Activated CD8-positive, alpha-beta memory T cell treated with anti-CD3 and anti-CD28 coated beads, Interleukin-2, amount 10 ng/mL, durations not matched to agents 7 days and 5 days (primary cell): ENCODE measurements around the gene MCMBP. TPM values are rescaled to one million over a fixed set of nuclear protein-coding genes. Genes with fewer than 3 reads are reported as not detected.
"Not testable (repeated sequence)": the region's sequence is repeated elsewhere in the genome, so short reads cannot be mapped to it uniquely, and the experiment has no call there.

Experiments used
- ATAC-seq: fragments of 150-1000 bp; cut with Tn5 transposase; one replicate; pipeline ENCODE4 v1.10.0; 2021; ENCODE audit warnings: moderate library complexity
- CTCF ChIA-PET: fragments of 350-600 bp; sonication (Branson Sonifier 250); formaldehyde crosslinking; loops from one replicate; lab custom pipeline; 2021; ENCODE audit warnings: antibody characterized with exemption; lab: Charles Lee
- DNase-seq: peaks from one replicate; pipeline ENCODE4 v3.0.0-alpha.2; 2020
- H3K27ac Mint-ChIP-seq: one replicate; pipeline ENCODE4 v1.8.0; 2021; ENCODE audit warnings: mild to moderate bottlenecking, mixed read lengths
- H3K27me3 Mint-ChIP-seq: one replicate; pipeline ENCODE4 v1.8.0; 2021; ENCODE audit warnings: mixed read lengths
- H3K36me3 Mint-ChIP-seq: one replicate; pipeline ENCODE4 v1.8.0; 2021; ENCODE audit warnings: mild to moderate bottlenecking, mixed read lengths
- H3K4me1 Mint-ChIP-seq: one replicate; pipeline ENCODE4 v1.8.0; 2021; ENCODE audit warnings: mixed read lengths
- H3K4me3 Mint-ChIP-seq: one replicate; pipeline ENCODE4 v1.8.0; 2021; ENCODE audit warnings: mild to moderate bottlenecking, moderate library complexity, mixed read lengths
- H3K9me3 Mint-ChIP-seq: one replicate; pipeline ENCODE4 v1.8.0; 2022; ENCODE audit warnings: low read depth, mixed read lengths
- total RNA-seq, 2 experiments: library from RNA; stranded (reverse); gene quantifications; one replicate each; pipeline ENCODE4 v1.2.3, GENCODE V29; 2021

Gene MCMBP
- total RNA-seq, 2 experiments from 2014 or later: 91.4 to 118 TPM

DNA sequence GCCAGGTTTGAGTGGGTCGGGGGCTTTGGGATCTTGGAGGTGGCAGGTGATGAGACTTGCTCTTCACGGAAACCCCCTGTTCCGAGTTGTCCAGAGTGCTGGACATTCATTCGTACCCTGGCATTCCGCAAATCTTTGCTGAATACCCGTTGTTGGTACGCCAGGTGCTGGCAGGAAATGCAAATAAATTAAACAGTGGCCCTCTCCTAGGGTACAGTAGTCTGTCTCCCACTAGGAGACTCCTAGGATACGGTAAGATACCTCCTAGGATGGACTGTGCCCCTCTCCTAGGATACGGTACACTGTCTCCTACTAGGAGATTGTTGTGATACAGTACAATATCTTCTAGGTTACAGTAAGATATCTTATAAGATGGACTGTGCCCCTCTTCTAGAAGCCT is 20.4 kb upstream of the MCMBP start:
- peak overlapping the region; percentile 95 for H3K27ac Mint-ChIP-seq
- peaks cover 17% of the 10 kb centered on the region for H3K36me3 Mint-ChIP-seq
- CTCF ChIA-PET: interaction anchor here (1.0 to 2.7 kb wide), 2 partner anchors 12 to 21 kb away, joined by 3 to 18 read pairs; partner anchors contain the start of gene MCMBP
- H3K4me1 Mint-ChIP-seq: peaks cover 37% of the 10 kb centered on the region
- no peaks in the 10 kb centered on the region for H3K9me3 Mint-ChIP-seq
- H3K4me3 Mint-ChIP-seq: peak overlapping the region; percentile 97
- peaks cover 5% of the 10 kb centered on the region for H3K27me3 Mint-ChIP-seq
- ATAC-seq (peak; percentile 2), DNase-seq (no peak)

DNA sequence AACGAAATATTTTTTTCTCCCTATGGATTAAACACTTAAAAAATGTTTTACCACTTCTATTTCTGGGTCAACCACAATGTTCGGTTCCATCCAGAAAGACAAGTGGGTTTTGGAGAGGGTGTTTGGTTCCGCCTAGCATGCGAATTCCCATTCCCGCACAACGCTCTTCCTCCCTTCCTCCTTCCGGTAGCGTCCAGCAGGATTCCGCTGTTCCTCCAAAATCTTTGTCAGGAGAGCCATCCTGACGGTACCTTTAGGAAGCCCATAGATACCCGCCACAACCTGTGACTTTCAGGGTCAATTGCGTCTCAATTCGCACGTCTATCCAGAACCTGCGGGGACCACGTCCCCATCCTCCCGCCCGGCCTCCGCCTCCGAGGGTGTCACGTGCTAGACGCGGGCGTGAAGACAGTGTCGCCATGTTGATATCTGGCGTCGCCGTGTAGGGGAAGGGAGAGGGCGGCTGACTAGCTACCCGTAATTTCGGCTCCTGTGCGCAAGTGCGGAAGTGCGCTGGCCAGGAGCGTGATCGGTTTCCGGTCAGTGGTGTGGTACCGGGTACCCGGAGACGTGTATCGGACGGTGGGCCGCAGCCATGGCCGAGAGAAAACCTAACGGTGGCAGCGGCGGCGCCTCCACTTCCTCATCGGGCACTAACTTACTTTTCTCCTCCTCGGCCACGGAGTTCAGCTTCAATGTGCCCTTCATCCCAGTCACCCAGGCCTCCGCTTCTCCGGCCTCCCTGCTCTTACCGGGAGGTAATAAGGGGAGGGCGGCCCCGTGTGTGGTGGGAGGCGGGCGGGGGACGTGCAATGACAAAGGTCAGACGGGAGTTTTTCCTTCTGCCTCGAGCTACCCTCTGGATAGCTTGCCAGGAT is 19.8 kb upstream of the MCMBP start, which contains the start of gene SEC23IP:
TSS of gene SEC23IP (plus strand) at position 543 of the 878 bp plus-strand sequence. CDS start at position 596, 53 bp downstream.
- CTCF ChIA-PET: interaction anchor here (1.0 to 2.7 kb wide), 3 partner anchors 13 to 33 kb away, joined by 3 to 18 read pairs (median 3); partner anchors contain the start of gene MCMBP
- peaks cover 16% of the 10 kb centered on the region for H3K36me3 Mint-ChIP-seq

DNA sequence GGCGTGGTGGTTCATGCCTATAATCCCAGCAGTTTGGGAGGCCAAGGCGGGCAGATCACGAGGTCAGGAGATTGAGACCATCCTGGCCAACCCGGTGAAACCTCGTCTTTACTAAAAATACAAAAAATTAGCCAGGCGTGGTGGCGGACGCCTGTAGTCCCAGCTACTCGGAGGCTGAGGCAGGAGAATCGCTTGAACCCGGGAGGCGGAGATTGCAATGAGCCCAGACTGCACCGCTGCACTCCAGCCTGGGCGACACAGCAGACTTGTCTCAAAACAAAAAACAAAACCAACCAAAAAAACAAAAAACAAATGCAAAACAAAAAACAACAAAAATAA is 19.2 kb upstream of the MCMBP start:
- Mint-ChIP-seq H3K27ac (peak overlapping the region; percentile 95), H3K4me1 (peaks cover 31% of the 10 kb centered on the region), H3K4me3 (peak overlapping the region; percentile 97), H3K36me3 (peaks cover 14% of the 10 kb centered on the region)
- CTCF ChIA-PET: interaction anchor here (1.1 to 2.7 kb wide), 2 partner anchors 19 to 32 kb away, joined by 3 to 18 read pairs; partner anchors contain the start of gene MCMBP
- not testable (repeated sequence) for H3K9me3 Mint-ChIP-seq, DNase-seq, H3K27me3 Mint-ChIP-seq, ATAC-seq

More for the DNA sequence above, 19.8 kb upstream of the MCMBP start, which contains the start of gene SEC23IP:
- no peaks in the 10 kb centered on the region for H3K9me3 Mint-ChIP-seq
- peak; percentile 97 for DNase-seq
- peak within 1 kb of the TSS; percentile 97 for H3K4me3 Mint-ChIP-seq
- peak; percentile 99 for ATAC-seq
- H3K27me3 Mint-ChIP-seq: peaks cover 5% of the 10 kb centered on the region
- H3K4me1 Mint-ChIP-seq: peaks cover 36% of the 10 kb centered on the region
- H3K27ac Mint-ChIP-seq: peak within 1 kb of the TSS; percentile 95

DNA sequence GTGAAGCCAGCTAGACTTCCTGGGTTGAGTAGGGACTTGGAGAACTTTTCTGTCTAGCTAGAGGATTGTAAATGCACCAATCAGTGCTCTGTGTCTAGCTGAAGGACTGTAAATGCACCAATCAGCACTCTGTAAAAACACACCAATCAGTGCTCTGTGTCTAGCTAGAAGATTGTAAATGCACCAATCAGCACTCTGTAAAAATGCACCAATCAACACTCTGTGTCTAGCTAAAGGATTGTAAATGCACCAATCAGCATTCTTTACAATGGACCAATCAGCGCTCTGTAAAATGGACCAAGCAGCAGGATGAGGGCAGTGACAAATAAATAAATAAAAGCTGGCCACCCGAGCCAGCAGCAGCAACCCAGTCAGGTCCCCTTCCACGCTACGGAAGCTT is 17.7 kb upstream of the MCMBP start:
- Mint-ChIP-seq H3K36me3 (peaks cover 13% of the 10 kb centered on the region), H3K4me1 (peaks cover 21% of the 10 kb centered on the region)
- H3K27me3 Mint-ChIP-seq, DNase-seq, H3K27ac Mint-ChIP-seq, H3K4me3 Mint-ChIP-seq, ATAC-seq, H3K9me3 Mint-ChIP-seq: not testable (repeated sequence)
- CTCF ChIA-PET: interaction anchor here (0.8 kb wide), 1 partner anchor 17 kb away, joined by 3 read pairs; the partner anchor contains the start of gene MCMBP

DNA sequence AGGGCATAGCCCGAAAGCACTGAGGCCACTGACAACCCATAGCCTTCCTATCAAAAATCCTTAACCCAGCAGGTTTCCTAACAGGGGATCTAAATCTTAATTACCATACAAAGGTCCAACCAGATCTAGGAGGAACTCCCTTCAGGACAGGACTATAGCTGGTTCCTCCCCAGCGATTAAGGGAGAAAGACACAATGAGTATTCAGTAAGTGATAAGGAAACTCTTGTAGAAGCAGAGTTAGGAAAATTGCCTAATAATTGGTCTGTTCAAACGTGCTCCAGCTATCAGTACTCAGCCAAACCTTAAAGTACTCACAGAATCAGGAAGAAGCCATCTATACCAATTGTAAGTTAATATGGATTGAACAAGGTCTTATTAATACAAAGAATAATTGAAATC is 16.6 kb upstream of the MCMBP start:
- H3K27ac Mint-ChIP-seq, H3K36me3 Mint-ChIP-seq, ATAC-seq, H3K4me3 Mint-ChIP-seq, H3K9me3 Mint-ChIP-seq, DNase-seq, H3K27me3 Mint-ChIP-seq: not testable (repeated sequence)
- CTCF ChIA-PET: interaction anchor here (0.7 kb wide), 1 partner anchor 16 kb away, joined by 3 read pairs; no protein-coding TSS in a partner anchor
- H3K4me1 Mint-ChIP-seq: peaks cover 13% of the 10 kb centered on the region

DNA sequence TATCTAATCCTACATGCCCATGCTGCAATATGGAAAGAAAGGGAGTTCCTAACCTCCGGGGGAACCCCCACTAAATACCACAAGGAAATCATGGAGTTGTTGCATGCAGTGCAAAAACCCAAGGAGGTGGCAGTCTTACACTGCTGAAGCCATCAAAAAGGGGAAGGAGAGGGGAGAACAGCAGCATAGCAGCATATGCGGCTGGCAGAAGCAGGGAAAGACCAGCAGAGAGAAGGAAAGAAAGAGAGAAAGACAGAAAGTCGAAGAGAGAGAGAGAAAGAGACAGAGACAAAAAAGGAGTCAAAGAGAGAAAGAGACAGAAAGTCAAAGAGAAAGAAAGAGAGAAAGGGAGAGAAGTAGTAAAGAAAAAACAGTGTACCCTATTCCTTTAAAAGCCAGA is 16.1 kb upstream of the MCMBP start:
- CTCF ChIA-PET: interaction anchor here (0.7 kb wide), 1 partner anchor 16 kb away, joined by 3 read pairs; no protein-coding TSS in a partner anchor
- not testable (repeated sequence) for H3K36me3 Mint-ChIP-seq, DNase-seq, H3K4me1 Mint-ChIP-seq, ATAC-seq, H3K9me3 Mint-ChIP-seq, H3K27ac Mint-ChIP-seq, H3K27me3 Mint-ChIP-seq, H3K4me3 Mint-ChIP-seq

DNA sequence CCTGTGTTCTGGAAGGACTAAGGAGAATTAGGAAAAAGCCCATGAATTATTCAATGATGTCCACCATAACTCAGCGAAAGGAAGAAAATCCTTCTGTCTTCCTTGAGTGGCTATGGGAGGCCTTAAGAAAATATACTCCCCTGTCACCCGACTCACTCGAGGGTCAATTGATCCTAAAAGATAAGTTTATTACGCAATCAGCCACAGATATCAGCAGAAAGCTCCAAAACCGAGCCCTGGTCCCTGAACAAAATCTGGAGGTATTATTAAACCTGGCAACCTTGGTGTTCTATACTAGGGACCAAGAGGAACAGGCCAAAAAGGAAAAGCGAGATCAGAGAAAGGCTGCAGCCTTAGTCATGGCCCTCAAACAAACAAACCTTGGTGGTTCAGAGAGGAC is 13.4 kb upstream of the MCMBP start:
- H3K4me3 Mint-ChIP-seq, H3K27me3 Mint-ChIP-seq, ATAC-seq, CTCF ChIA-PET, DNase-seq, H3K4me1 Mint-ChIP-seq, H3K9me3 Mint-ChIP-seq, H3K27ac Mint-ChIP-seq, H3K36me3 Mint-ChIP-seq: not testable (repeated sequence)

DNA sequence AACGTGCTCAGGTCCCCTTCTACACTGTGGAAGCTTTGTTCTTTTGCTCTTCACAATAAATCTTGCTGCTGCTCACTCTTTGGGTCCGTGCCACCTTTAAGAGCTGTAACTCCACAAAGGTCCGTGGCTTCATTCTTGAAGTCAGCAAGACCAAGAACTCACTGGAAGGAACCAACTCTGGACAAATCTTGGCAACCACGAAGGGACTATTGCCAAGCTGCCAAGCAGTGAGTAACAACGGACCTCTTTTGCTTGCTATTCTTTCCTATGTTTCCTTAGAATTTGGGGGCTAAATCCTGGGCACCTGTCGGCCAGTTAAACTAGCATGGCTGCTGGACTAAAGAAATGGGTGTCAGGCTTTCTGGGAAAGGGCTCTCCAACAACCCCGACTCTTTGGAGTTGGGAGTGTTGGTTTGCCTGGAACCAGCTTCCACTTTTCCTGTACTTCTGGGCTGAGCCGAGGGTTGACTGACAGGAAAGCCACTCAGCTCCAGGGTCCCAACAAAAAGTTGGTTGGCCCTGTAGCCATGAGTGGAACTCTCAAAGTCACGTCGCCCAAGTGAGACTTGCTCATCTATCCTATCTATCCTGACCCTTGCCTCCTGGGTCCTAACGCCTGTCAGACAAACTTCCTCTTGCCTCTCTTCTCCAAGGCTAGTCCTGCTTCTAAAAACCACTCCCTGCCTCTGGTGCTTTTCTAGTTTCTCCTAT is 11.4 kb upstream of the MCMBP start:
- CTCF ChIA-PET: interaction anchor here (1.4 kb wide), 1 partner anchor 25 kb away, joined by 4 read pairs; no protein-coding TSS in a partner anchor
- not testable (repeated sequence) for H3K9me3 Mint-ChIP-seq, H3K36me3 Mint-ChIP-seq, H3K4me1 Mint-ChIP-seq, ATAC-seq, H3K4me3 Mint-ChIP-seq, DNase-seq, H3K27me3 Mint-ChIP-seq, H3K27ac Mint-ChIP-seq

DNA sequence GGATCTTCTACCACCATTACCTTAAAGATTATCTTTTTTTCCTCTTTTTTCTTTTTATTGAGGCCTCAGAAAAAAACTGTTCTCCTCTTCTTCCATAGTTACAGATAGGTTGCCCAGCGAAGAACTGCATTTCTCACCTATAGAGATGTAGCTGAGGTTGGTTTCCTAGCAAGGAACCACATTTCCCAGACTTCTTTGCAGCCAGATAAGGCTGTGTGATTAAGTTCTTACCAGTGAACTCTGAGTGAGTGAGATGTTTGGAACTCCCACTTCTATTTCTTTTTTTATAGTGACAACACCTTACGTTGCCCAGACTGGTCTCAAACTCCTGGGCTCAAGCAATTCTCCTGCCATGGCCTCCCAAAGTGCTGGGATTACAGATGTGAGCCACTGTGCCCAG is 5.9 kb upstream of the MCMBP start:
- no peaks in the 10 kb centered on the region for H3K36me3 Mint-ChIP-seq
- CTCF ChIA-PET: interaction anchor here (1.5 kb wide), 1 partner anchor 8 kb away, joined by 4 read pairs; no protein-coding TSS in a partner anchor
- ATAC-seq: no peak
- peaks cover 15% of the 10 kb centered on the region for H3K4me1 Mint-ChIP-seq
- H3K4me3 Mint-ChIP-seq: no peak overlapping the region
- DNase-seq: no peak
- H3K27me3 Mint-ChIP-seq: peaks cover 6% of the 10 kb centered on the region
- no peak overlapping the region for H3K27ac Mint-ChIP-seq
- H3K9me3 Mint-ChIP-seq: no peaks in the 10 kb centered on the region

DNA sequence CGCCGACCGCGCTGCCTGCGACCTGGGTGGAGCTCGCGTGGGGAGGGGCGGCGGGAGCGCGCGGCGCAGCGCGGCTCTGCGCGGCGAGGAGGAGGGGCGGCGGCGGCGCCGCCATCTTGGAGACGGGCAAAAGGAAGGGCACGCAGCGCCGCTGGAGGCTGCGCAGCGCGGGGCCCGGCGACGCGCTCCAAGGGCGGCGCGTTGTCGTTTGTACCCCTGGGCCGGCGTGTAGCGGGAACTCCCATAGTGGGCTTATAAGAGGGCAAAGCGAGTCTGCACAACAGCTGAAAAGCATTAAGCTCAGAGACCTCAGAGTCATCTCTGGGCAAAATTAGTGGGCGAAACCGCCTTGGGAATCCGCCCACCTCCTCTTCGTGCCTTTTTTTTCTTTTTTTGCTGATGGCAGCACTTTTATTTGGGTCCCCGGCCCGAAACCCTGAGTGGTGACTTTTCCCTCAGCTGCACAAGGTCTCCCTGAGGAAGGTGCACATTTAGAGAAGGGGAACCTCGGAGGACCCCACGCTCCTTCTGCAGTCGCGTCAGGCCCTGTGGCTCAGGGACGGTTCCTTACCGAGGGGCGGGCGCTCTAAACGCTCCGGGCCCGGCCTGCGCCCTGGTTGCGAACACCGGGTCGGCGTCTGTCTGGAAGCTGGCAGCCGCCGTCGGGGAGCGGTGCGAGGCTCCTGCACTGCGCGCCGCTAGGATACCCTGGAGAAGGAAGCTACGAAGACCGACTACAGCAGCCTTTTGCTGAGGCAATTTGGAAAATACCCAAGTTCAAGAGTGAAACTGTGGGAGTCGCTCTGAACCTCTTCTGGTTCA is 428 bp upstream of the MCMBP start:
- peaks cover 9% of the 10 kb centered on the region for H3K36me3 Mint-ChIP-seq
- DNase-seq: peak; percentile 91
- CTCF ChIA-PET: interaction anchor here (0.5 to 4.4 kb wide), 13 partner anchors 9 to 186 kb away, joined by 3 to 38 read pairs (median 4); partner anchors contain the start of gene SEC23IP
- H3K4me1 Mint-ChIP-seq: peaks cover 36% of the 10 kb centered on the region
- H3K27ac Mint-ChIP-seq: peak overlapping the region; percentile 87
- peaks cover 4% of the 10 kb centered on the region for H3K27me3 Mint-ChIP-seq
- ATAC-seq: peak; percentile 94
- no peaks in the 10 kb centered on the region for H3K9me3 Mint-ChIP-seq
- H3K4me3 Mint-ChIP-seq: peak overlapping the region; percentile 79

DNA sequence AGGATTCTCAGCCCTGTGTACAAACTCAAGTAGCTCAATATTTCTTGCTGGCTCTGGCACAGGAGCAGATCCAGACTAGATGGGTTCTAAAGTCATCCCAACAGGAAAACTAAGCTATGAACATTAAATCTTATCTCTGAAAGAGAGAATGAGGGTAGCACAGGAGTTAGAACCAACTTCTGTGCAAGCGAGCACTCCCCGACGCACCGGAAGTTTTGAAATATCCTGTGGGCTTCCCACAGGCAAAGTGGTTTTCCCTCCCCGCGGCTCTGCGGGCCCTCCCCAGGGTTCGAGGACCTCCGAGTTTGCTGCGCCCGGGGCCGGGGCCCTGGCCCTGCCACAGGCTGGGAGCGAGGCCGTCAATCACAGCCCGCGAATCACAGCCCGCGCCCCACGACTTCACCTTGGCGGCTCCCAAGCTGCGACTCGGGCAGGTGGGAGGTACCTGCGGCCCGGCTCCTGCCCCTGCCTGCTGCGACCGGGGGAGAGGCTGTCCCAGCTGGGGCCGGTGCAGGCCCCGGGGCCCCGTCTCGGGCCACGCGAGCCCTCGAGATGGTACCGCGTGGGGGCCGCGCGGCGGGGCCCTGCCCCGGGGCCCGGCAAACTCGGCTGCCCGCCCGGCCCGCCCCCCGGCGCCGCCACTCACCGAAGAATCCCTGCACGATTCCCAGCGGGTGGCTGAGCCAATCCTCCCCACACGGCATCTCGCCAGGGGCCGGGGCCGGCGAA is 598 bp downstream of the MCMBP start:
- peaks cover 12% of the 10 kb centered on the region for H3K36me3 Mint-ChIP-seq
- H3K9me3 Mint-ChIP-seq: no peaks in the 10 kb centered on the region
- ATAC-seq (peak; percentile 32), DNase-seq (peak; percentile 66)
- peak overlapping the region; percentile 98 for H3K4me3 Mint-ChIP-seq
- H3K4me1 Mint-ChIP-seq: peaks cover 41% of the 10 kb centered on the region
- CTCF ChIA-PET: interaction anchor here (1.0 to 4.4 kb wide), 10 partner anchors 8 to 185 kb away, joined by 3 to 38 read pairs (median 4); partner anchors contain the start of gene SEC23IP
- peak overlapping the region; percentile 90 for H3K27ac Mint-ChIP-seq
- H3K27me3 Mint-ChIP-seq: no peaks in the 10 kb centered on the region

DNA sequence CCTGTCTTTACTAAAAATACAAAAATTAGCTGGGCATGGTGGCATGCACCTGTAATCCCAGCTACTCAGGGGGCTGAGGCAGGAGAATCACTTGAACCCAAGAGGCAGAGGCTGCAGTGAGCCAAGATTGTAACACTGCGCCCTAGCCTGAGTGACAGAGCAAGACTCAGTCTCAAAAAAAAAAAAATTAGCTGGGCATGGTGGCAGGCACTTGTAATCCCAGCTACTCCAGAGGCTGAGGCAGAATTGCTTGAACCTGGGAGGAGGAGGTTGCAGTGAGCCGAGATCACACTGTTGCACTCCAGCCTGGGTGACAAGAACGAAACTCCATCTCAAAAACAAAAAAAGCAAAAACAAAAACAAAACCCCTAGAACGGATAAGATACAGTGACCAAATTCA is 3.2 kb downstream of the MCMBP start:
- peaks cover 29% of the 10 kb centered on the region for H3K36me3 Mint-ChIP-seq
- not testable (repeated sequence) for ATAC-seq, H3K9me3 Mint-ChIP-seq, DNase-seq, H3K27me3 Mint-ChIP-seq
- CTCF ChIA-PET: interaction anchor here (1.0 kb wide), 1 partner anchor 10 kb away, joined by 4 read pairs; no protein-coding TSS in a partner anchor
- H3K27ac Mint-ChIP-seq: peak overlapping the region; percentile 21
- peak overlapping the region; percentile 39 for H3K4me3 Mint-ChIP-seq
- H3K4me1 Mint-ChIP-seq: peaks cover 53% of the 10 kb centered on the region
